Cardiac fibroblast (primary cell): ENCODE measurements around the gene C1QTNF7.
A peak's percentile ranks its signal among the peaks of the same experiment; 100 is the strongest.

Experiments
- DNase-seq, 2 donors: peaks; one replicate each; pipeline versions ENCODE4 v3.0.0 to v3.0.0-alpha.2; 2010; ENCODE audit warnings: low read depth in 2 of 2
- H3K4me3 ChIP-seq, 2 donors: replicated peaks in 1 of 2; 1 replicate in 1 of 2; 2 replicates in 1 of 2; pipeline ENCODE4 v1.5.1; 2011; ENCODE audit warnings: low read depth in 2 of 2, low read length in 2 of 2, mild to moderate bottlenecking in 2 of 2, moderate library complexity in 1 of 2
- TF ChIP-seq, protein P1 (sequence below): IDR thresholded peaks from one replicate; pipeline ENCODE4 v1.5.1; 2011; ENCODE audit warnings: low read depth, mild to moderate bottlenecking, low read length, inconsistent platforms

C1QTNF7 gene

GRCh38 chr4:15451181-15451865, 23.5 kb downstream of the C1QTNF7 start:
- peak; percentile 70 to 77 for DNase-seq
- no peak overlapping the region for H3K4me3 ChIP-seq
- TF ChIP-seq, protein P1, sequence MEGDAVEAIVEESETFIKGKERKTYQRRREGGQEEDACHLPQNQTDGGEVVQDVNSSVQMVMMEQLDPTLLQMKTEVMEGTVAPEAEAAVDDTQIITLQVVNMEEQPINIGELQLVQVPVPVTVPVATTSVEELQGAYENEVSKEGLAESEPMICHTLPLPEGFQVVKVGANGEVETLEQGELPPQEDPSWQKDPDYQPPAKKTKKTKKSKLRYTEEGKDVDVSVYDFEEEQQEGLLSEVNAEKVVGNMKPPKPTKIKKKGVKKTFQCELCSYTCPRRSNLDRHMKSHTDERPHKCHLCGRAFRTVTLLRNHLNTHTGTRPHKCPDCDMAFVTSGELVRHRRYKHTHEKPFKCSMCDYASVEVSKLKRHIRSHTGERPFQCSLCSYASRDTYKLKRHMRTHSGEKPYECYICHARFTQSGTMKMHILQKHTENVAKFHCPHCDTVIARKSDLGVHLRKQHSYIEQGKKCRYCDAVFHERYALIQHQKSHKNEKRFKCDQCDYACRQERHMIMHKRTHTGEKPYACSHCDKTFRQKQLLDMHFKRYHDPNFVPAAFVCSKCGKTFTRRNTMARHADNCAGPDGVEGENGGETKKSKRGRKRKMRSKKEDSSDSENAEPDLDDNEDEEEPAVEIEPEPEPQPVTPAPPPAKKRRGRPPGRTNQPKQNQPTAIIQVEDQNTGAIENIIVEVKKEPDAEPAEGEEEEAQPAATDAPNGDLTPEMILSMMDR: no peak

DNA sequence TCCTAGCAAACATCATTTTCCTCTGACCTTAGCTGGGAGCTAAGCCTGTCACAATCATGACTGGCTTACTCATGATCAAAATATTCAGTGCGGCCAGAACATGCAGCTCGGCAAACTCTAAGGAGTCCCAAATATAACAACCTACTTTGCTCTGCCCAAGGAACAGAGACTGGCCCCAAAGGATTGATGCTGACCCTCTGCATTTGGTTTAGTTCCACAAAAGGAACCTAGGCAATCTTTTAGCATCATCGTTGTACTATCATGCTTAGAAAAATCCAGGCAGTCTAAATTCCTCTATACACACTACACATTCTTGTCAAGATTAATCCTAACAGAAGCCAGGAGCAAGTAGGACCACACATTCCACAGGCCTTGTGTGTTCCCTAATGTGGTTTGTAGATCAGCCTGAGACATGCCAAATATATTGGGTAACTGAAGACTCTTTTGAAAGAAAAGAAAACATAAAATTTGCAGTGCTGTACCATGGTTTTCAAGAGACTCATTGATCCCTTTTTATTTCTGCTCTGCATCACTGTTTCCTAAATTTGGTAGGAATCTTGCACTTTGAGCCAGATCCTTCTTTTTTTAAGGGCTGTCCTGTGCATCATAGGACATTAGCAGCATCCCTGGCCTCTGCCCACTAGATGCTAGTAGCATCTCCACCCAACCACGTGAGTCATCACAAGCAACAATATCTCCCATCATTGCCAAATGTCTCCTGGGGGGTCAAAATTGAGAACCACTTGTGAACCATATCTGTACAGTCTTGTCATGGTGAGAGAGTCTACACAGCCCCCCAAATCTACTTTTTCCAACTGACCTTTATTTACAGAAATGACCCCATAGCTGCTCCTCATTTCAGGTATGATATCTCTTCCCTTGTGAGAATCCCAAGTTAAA, 24.3 kb downstream of the C1QTNF7 start:
- peak; percentile 92 to 96 for DNase-seq
- no peak overlapping the region for H3K4me3 ChIP-seq

DNA sequence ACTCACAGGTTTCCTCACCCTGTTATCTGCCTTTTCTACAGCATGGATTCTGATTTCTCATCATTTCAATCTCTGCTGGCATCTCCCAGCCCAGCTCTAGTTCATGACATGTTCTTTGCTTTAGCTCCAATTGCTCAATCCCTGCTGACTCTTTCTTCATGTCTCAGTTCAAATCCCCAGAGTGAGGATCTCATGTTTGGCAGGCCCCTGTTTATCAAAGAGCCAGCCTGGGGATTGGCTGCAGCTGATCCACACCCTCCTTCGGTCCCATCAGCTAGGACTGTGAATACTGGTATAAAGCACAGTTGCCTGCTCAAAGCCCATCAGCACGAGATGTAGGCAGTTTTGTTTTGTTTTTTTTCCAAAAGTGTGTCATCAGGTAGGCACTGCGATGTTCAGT, 27.5 kb downstream of the C1QTNF7 start:
- TF ChIP-seq, protein P1: no peak

More for the DNA sequence above, 24.3 kb downstream of the C1QTNF7 start:
- TF ChIP-seq, protein P1: peak; percentile 4

GRCh38 chr4:15457406-15458201, 29.8 kb downstream of the C1QTNF7 start:
- TF ChIP-seq, protein P1: peak; percentile 64
- DNase-seq: peak; percentile 78 to 86
- no peak overlapping the region for H3K4me3 ChIP-seq

More for the DNA sequence above, 27.5 kb downstream of the C1QTNF7 start:
- peak; percentile 84 to 96 for DNase-seq
- H3K4me3 ChIP-seq: no peak overlapping the region

GRCh38 chr4:15458616-15459015, 30.8 kb downstream of the C1QTNF7 start:
- H3K4me3 ChIP-seq: no peak overlapping the region
- DNase-seq: no peak
- TF ChIP-seq, protein P1: no peak

- DNase-seq: no peak
- TF ChIP-seq, protein P1: no peak
- no peak overlapping the region for H3K4me3 ChIP-seq
These were observed 31.9 kb downstream of the C1QTNF7 start for GRCh38 chr4:15459706-15460105.
